A204.1 (cell line): ENCODE results near the gene MYH14.

Experiments used
- FAIRE-seq: peaks from 2 replicates; lab custom pipeline; 2012; peaks lifted over from hg19 to GRCh38; lab: Jason Lieb, UNC

The MYH14 gene

DNA sequence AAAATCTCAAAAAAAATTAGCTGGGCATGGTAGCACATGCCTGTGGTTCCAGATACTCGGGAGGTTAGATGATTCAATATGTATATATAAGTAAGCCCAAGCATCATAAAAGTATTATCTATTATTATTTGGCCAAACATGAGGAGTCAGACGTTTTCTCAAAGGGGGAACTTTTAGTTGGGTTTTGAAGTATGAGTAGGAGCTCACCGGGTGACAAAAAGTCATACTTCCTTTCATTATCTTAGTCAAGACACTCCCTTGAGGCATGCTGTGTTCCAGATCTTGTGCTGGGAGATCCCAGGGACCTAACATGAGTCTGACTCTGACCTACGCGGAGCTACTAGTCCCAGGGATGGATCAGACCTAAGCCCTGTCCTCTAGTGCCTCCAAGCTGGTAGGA lies 8.2 kb upstream of the MYH14 start:
- FAIRE-seq = no peak

DNA sequence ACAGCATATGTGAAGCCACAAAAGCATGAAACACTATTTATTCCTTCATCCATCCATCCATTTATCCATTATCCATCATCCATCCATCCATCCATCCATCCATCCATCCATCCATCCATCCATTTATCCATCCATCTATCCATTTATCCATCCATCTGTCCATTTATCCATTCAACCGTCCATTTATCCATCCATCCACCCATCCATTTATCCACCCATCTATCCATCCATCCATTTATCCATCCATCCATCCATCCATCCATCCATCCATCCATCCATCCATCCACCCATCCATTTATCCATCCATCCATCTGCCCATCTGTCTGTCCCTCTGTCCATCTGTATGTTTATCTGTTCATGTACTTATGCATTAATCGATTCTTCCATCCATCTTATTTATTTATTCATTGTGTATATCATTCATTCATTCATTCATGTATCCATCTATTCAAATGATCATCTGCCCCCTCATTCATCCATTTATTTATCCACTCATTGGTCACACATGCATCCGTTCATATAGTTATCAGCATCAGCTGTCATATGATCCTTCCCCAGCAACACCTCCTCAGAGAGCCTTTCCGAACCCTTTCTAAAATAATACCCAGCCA lies 7.0 kb upstream of the MYH14 start:
- FAIRE-seq = no peak

DNA sequence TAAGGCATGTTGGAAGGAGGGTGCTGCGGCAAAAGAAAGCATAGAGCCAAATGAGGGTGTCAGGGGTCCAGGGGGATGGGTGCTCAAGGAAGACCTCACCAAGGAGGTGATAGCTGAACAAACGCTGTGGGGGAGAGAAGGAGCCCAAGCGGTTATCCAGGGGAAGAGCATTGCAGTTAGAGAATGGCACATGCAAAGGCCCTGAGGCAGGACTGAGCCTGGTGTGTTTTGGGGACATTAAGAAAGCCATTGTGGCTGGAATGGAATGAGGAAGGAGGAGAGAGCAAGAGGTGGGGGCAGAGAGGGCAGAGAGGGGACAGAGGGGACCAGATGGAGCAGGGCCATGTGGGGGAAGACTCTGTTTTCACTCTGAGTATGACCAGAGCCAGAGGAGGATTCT lies 6.1 kb upstream of the MYH14 start:
- no peak for FAIRE-seq

DNA sequence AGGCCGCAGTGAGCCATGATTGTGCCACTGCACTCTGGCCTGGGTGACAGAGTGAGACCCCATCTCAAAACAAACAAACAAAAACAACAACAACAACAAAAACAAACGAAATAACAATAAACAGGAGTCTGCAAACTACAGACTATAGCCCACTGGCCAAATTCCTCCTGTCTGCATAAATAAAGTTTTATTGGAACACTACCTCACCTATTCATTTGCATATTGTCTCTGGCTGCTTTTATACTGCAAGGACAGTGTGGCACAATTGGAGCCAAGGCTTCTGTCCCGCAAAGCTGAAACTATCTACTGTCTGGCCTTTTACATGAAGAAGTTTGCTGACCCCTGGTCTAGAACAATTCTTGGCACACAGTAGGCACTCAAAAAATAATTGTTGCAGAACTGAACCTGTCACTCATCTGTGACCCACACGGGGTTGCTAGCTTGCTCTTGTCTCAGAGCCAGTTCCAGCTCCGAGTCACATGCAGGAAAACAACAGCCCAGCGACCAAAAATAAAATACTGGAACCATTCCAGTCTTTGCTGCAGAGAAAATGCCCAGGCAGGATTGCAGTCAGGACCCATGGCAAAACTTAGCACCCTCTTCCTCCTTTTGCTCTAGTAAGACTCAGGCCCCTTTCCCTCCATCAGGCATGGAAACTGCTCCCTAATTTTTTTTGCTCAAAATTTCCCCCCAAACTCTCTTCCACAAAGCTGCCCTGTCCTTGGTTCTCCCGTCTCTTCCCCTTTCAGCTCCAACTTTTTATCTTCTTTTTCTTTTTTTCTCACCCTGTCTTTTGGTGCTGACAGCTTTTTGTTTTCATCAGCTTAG lies 4.8 kb upstream of the MYH14 start:
- FAIRE-seq = no peak

DNA sequence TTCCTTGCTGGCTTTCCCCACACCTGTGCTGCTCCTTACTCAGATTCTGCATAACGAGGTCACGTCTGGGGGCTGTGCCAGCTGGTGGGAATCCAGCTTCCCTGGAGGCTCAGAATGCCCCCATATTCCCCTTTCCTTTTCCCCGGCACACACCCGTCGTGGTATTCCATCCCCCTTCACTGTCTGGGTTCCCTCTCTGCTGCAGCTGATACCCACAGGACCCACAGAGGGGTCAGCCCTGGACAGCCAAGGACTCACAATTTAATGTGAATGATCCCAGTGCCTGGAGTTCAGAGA lies 4.2 kb upstream of the MYH14 start:
- no peak for FAIRE-seq

DNA sequence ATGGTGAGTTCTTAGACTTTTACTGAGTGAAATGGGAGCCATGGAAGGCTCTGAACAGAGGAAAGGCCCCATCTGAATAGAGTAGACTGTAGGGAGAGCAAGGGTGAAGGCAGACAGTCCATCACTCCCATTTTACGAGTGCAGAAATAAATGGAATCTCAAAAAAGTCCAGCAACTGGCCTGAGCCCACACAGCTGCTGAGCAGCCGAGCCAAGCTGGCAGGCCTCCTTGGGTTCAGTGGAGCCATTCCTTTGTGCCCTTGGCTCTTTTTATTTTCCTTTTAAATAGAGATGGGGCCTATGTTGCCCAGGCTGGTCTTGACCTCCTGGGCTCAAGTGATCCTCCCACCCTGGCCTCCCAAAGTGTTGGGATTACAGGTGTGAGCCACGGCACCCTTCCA lies 1.0 kb upstream of the MYH14 start:
- no peak for FAIRE-seq

DNA sequence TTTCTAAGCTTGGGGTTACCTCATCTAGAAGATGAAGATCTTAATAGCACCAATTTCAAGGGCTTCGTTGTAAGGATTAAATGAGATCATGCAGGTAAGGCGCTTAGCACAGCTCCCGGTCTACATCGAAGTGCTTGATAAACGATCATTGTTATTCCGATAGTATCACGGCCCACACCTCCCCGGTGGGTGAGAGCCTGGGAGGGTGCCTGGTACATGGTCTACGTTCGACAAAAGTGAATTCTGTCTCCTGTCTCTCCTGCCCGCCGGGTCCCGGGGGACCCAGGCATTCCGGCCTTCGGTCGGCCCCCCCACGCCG lies 501 bp upstream of the MYH14 start:
- no peak for FAIRE-seq

DNA sequence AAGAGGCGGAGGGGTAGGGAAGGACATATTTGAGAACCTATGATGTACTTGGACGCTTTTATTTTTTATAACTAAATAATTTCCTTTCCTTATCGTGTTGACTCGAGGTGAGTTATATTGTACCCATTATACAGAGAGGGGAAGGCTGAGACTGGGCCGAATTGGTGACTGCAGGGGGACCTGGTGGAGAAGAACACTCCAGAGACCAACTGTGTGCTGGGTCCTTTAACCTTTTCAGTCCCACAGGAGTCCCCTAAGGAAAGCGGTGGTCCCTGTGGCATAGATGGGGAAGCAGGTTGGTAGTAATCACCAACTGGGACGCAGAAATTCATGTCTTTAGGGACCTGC lies 633 bp downstream of the MYH14 start:
- FAIRE-seq = no peak

DNA sequence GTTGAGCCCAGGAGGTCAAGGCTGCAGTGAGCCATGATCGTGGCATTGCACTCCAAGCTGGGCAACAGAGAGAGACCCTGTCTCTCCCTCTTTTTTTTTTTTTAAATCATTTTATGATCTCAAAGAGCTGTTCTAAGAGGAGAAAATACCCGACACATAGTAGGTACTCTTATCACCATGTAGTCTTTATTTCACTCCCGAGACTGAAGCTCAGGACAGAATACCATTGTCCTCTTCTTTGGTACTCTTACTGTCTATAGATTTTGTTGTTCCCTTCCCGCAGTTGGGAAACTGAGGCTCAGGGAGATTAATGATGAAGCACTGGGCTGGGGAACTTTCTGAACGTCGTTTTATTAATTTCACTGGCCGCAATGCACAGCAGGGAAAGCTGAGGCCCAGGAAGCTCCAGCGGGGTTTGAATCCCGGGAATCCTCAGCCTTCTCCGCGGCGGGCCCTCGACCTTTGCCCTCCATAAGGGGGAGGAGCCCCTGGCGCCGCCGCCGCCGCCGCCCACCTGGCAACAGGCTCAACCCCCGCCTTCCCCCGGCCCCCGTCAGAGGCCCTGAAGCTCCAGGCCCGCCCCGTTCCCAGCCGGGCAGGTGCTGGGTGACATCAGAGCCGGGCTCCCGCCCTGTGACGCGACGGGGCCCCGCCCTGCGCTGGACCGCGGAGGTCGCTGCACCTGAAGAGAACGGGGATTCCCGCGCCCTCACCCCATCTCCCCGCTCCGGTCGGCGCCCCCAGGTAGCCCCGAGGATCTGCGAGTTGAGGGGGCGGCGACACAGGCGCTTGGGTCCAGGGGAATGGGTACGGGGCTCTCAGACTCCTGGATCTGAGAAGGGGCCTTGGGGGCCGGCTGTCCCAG lies 1.6 kb downstream of the MYH14 start:
- no peak for FAIRE-seq

DNA sequence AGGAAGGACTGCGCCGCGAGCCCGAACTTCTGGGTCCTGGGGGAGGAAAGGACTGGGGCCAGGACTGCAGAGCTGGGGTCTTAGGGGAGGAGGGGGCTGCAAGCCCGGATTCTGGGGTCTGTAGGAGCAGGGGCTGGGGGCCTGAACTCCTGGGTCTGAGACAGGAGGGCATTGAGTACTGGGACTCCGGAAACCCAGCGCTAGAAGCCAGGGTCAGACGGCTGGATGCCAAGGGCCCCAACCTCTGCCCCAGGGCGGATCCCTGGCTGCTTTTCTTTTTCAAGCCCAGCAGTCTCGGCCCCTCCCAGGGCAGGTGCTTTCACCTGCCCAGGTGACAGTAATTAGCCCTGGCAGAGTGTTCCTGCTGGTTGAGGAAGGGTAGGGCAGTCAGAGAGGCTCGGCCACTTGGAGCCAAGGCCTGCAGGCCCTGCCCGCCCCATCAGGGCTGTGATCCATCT lies 2.3 kb downstream of the MYH14 start:
- FAIRE-seq = no peak

DNA sequence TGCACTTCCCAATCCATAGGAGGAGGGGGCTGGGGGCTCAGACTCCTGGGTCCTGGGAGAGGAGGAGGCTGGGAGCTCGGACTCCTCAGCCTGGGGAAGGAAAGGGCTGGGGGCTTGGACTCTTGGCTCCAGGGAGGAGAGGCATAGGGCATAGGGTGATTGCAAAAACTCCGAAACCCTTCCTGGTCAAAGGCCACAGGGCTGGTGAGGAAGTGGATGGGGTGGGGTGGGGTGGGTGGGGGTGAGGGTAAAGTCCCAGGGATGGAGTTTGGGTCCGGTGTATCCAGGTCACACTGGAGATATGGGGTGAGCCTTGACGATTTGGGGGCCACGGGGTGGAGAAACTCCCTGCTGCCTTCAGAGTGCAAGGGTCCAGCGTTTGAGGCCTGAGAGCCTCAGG lies 2.8 kb downstream of the MYH14 start:
- FAIRE-seq = no peak

DNA sequence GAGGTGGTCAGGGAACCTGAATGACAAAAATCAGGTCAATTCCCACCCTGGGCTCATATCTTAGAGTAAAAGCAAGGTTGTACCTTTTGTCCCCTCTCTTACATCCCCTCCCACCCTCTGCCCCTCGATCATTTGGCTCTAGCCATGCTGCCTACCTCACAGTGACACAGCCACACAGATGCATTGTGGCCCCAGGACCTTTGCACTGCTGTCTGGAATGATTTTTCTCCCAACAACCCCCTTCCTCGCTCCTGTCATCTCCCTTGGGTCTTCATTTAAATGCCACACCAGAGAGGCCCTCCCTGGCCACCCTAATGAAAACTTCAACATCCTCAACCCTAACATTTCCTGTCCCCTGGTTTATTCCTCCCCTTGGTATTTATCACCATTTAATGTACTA lies 4.3 kb downstream of the MYH14 start:
- no peak for FAIRE-seq

DNA sequence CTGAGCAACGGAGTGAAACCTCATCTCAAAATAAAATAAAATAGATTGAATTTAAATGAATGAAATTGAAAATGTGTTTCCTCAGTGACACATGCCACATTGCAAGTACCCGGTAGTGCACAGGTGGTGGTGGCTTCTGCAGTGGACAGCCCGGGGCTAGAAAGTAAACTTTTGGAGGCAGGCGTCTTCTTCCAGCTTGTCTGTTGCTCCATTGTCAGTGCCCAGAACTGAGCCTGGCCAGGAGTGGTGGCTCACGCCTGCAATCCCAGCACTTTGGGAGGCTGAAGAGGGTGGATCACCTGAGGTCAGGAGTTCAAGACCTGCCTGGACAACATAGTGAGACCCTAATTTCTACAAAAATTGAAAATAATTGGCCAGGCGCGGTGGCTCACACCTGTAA lies 5.7 kb downstream of the MYH14 start:
- no peak for FAIRE-seq

DNA sequence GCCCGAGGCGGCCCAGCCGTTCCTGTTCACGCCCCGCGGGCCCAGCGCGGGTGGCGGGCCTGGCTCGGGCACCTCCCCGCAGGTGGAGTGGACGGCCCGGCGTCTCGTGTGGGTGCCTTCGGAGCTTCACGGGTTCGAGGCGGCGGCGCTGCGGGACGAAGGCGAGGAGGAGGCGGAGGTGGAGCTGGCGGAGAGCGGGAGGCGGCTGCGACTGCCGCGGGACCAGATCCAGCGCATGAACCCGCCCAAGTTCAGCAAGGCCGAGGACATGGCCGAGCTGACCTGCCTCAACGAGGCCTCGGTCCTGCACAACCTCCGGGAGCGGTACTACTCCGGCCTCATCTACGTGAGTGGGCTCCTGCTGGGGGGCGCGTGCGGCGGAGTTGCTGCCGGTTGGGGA lies 7.0 kb downstream of the MYH14 start:
- no peak for FAIRE-seq

DNA sequence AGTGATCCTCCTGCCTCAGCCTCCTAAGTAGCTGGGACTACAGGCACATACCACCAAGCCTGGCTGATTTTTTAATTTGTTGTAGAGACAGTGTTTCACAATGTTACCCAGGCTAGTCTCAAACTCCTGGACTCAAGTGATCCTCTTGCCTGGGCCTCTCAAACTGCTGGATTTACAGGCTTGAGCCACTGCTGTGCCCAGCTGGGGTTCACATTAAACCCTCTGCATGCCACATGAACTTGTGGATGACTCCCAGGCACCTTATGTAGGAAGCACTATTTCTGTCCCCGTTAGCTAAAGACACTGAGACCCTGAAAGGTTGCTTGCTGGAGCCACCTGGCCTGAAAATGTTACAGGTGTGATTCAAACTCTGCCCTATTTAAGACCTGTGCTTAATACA lies 10.5 kb downstream of the MYH14 start:
- FAIRE-seq = no peak

DNA sequence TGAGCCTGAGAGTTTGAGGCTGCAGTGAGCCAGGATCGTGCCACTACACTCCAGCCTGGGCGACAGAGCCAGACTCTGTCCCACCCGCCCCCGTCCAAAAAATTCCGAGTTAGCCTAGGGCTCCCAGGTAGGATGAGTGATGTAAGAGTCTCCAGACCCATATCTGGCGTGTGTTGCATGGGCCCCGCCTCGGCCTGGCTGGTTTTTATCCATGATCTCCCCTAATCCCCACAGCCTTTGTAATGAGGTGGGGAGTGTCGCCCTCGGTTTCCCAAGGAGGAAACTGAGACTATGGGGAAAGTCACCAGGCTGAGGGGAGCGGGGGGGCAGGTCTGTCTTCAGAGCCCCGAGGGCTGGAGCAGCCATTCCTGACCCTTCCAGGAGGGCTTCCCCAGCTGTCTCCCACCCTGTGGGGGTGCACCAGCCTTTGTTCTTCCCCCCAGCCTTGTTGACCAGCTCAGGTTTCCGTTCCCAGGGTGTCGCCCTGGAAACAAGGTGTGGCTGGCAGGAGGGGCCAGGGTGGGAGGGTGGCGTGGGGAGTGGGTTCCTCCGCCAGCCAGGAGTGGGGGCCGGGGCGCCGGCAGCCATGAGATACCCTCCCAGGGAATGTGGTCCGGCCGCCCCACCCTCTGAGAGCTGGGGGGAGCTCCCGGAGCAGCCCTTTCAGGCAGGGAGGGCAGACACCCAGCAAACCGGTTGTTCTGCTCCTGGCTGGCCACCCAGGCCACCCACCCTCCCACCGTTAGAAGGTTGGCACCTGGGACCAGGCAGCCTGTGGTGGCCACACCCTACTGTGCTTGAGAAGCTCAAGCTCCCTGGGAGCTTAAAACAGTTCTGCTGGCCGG lies 11.5 kb downstream of the MYH14 start:
- FAIRE-seq = no peak

DNA sequence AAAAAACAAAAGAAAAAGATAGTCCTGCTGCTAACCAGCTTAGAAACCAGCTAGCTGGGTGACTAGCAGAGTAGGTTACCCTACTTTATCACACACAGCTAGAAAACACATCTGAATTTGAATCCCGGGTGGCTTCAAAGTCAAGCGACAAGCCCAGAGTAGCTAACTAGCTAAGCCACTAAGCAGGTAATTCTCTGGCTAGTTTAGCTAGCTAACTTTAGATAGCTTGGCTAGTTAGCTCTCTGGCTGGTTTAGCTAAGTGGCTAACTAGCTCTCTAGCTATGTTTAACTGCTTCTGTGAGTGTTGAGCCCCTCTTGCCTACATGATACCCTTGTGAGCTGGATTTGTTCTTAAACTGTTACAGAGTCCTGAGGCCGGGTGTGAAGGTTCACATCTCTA lies 12.4 kb downstream of the MYH14 start:
- no peak for FAIRE-seq

DNA sequence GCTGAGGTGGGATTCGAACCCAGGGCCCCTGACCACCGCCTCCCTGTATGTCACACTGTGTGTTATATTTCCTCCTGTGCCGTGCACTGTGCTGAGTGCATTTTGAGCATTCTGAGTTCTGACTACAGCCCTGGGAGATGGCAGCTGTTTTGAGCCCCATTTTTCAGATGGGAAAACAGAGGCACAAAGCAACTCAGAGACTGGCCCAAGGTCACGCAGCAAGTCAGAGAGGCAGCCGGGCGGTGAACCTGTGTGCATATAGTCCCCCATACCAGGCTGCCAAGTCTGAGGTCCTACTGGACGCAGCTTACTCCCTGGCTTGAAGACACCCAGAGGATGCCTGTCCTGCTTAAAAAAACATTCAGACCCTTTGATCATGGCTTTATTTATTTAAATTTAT lies 17.7 kb downstream of the MYH14 start:
- no peak for FAIRE-seq

DNA sequence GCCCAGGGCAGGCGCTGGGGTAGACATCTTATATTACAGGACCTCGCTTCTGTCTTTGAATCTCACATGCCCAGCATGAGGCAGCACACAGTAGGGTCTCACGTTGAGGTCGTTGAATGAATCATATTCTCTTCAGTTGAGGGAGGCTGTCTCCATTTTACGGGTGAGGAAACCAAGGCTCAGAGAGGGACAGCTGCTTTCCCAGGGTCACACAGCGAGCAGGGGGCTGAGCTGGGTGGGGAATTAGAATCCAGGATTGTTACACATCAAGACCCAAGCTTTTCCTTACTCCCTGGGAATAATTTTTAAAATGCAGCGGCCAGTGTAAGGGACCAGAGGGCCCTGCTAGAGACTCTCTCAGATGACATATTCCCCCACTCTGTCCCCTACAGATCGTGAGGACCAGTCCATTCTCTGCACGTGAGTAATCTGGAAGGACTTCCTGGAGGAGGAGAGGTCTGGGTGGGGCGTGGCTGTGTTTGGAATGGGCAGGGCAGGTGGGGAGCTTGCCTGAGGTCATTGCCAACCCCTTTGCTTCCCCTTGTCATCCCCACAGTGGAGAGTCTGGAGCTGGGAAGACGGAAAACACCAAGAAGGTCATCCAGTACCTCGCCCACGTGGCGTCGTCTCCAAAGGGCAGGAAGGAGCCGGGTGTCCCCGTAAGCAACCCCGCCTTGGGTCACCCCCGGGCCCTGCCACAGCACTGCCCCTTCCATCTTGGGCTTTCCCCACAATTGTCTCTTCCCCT lies 19.4 kb downstream of the MYH14 start:
- no peak for FAIRE-seq

DNA sequence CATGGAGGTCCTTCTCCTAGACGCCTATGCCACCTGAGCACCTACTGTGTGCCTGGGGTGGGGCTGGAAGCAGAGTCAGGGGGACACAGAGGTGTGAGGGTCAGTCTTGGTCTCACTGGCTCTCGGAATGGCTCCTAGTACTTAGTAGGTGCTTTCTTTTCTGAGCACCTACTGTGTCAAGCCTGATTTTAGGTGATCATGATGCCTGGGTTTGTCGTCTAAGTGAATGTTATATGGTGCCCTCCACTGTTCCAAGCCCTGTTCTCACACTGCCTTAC lies 20.0 kb downstream of the MYH14 start:
- no peak for FAIRE-seq

DNA sequence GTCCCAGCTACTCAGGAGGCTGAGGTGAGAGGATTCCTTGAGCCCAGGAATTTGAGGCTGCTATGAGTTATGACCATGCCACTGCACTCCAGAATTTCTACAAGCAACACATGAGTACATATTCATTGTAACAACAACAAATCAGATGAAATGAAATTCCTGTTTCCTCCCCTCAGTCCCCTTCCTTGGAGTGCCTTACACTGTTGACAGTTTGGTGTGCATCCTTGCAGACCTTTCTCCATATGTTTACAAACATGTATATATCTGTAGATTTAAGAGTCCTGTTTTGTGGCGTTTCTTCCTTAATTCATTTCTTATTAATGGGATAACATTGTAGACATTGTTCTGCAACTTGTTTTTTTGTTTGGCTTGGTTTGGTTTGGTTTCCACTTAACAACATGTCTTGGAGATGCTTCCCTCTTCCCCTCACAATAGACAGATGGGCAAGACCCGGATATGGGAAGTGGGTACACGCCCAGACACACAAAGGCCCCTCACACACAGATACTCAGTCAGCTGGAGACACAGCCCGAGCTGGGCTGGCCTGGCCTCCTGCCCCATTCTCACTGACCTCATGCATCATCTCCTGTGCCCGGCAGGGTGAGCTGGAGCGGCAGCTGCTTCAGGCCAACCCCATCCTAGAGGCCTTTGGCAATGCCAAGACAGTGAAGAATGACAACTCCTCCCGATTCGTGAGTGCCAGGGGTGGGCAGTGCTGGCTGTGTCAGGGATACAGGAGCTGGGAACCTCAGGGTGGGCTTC lies 21.7 kb downstream of the MYH14 start:
- FAIRE-seq = no peak

DNA sequence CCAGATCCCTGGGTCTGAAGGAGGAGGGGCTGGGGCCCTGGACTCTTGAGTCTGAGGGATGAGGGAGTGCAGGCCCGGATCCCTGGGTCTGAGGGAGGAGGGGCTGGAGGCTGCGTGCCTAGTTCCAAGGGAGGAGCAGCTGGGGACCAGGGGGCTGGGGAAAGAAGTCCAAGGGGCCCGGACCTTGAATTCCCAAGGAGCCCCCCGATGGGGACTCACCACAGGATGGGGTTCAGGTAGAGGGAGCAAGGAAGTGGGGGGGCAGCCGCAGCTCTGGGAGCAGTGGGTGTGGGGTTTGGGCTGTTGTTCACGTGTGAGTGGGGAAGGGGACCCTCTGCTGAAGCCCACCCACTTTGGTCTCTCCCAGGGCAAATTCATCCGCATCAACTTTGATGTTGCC lies 23.1 kb downstream of the MYH14 start:
- no peak for FAIRE-seq
